Right lobe of liver (tissue), 4 donors: Measurements from ENCODE around the gene RUSF1.

ENCODE experiments used
- POLR2A ChIP-seq: fragments of 450-650 bp; IDR thresholded peaks from one replicate; pipeline ENCODE4 v1.6.1; 2017; ENCODE audit warnings: antibody characterized with exemption, mild to moderate bottlenecking
- TF ChIP-seq, protein P1 (sequence below), 4 donors: fragments of 200-600 bp in 3 of 4; fragments of 450-650 bp in 1 of 4; IDR thresholded peaks; one replicate each; pipeline versions ENCODE4 v1.5.1 to v1.8.0; 2016 to 2022; ENCODE audit warnings: antibody characterized with exemption in 4 of 4, mild to moderate bottlenecking in 2 of 4
- donor health status: DM: no; HTN: no; CAD: no.
- donor health status: DM: no; HTN: no; CAD: no.
- donor health status: DM: no; HTN: yes; CAD: no.

DNA sequence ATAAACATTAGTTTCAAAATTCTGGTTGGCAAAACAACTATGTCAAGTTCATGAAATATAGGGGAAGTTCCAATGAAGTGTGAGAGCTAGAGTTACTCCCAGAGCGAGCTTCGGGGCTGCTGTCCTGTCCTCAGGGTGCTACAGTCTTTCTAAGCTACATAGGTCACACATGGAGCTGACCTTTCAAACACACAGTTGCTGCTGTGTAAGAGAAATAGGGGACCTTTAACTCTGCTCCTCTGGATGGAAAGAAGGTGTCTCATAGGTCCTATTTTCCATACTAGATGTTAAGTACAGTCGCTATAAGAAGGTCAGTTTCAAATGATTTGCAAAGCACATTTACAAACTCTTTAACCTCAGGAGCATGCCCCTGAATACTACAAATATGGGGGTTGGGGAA lies 13.2 kb upstream of the RUSF1 start:
- TF ChIP-seq, protein P1, sequence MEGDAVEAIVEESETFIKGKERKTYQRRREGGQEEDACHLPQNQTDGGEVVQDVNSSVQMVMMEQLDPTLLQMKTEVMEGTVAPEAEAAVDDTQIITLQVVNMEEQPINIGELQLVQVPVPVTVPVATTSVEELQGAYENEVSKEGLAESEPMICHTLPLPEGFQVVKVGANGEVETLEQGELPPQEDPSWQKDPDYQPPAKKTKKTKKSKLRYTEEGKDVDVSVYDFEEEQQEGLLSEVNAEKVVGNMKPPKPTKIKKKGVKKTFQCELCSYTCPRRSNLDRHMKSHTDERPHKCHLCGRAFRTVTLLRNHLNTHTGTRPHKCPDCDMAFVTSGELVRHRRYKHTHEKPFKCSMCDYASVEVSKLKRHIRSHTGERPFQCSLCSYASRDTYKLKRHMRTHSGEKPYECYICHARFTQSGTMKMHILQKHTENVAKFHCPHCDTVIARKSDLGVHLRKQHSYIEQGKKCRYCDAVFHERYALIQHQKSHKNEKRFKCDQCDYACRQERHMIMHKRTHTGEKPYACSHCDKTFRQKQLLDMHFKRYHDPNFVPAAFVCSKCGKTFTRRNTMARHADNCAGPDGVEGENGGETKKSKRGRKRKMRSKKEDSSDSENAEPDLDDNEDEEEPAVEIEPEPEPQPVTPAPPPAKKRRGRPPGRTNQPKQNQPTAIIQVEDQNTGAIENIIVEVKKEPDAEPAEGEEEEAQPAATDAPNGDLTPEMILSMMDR (IDR thresholded peaks at IDR 0.05): no peak
- no peak for TF ChIP-seq POLR2A
